ENCODE results near the gene CEP112. TPM values are rescaled to one million over a fixed set of nuclear protein-coding genes. Genes with fewer than 3 reads are reported as not detected.

Gene CEP112
- total RNA-seq, 1 experiment from 2014 or later: 9.6 TPM

DNA sequence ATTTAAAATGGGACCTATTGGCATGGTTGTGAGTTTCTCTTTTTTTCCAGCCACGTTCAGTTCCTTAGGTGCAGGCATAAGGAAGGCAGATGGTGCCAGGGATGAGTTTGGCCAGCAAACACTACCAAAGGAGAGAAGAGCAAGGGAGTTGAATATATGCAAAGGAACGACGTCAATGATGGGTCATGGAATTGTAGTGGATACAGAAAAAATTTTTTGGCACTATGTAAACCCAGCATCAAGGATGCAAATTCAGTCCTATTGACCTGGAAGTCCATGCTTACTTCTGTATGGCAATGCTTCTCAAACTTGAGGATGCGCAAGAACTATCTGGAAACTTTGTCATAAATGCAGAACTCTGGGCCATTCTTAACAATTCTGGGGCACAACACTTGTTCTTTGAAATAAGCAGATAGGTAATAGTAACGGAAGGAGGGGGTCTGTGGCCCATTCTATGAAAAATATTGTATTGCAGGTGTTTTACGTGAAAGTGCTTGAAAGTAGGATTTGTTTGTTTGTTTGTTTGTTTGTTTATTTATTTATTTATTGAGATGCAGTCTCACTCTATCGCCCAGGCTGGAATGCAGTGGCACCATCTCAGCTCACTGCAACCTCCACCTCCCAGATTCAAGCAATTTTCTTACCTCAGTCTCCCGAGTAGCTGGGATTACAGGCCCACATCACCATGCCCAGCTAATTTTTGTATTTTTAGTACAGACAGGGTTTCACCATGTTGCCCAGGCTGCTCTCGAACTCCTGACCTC lies 19.3 kb upstream of the CEP112 start:
- DNase-seq (ENCODE audit: low spot score): no peak

DNA sequence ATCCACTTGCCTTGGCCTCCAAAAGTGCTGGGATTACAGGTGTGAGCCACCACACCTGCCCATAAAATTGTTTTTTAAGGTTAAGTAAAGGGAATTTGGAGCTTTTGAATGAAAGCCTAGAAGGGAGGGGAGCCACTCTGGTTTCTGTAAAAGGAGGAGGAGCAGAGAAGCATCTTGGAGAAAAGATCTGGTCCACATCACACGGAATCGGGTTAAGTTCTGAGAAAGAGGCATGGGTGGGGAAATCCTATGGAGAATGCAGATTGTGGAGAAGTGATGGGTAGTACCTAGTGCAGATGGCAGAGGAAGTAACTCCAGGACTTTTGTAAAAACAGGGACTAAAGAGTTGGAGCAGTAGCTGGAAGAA lies 18.3 kb upstream of the CEP112 start:
- DNase-seq (ENCODE audit: low spot score): no peak

DNA sequence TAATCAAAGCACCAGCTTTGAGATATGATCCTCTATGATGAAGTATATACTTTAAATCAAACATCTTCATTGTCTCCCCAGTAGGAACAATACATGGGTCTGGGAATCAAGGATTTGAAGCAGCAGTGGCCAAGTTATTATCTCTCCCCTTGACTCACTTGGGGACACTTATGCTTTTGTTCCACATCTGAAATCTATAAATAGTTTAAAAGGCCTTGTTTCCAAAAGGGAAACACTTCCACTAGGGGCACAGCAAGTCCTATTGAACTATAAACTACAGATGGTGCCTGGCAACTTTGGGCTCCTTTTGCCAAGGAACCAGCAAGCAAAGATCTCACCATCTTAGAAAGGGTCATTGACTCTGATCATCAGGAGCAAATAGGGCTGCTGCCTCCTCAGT lies 16.0 kb upstream of the CEP112 start:
- no peak for DNase-seq (ENCODE audit: low spot score)

DNA sequence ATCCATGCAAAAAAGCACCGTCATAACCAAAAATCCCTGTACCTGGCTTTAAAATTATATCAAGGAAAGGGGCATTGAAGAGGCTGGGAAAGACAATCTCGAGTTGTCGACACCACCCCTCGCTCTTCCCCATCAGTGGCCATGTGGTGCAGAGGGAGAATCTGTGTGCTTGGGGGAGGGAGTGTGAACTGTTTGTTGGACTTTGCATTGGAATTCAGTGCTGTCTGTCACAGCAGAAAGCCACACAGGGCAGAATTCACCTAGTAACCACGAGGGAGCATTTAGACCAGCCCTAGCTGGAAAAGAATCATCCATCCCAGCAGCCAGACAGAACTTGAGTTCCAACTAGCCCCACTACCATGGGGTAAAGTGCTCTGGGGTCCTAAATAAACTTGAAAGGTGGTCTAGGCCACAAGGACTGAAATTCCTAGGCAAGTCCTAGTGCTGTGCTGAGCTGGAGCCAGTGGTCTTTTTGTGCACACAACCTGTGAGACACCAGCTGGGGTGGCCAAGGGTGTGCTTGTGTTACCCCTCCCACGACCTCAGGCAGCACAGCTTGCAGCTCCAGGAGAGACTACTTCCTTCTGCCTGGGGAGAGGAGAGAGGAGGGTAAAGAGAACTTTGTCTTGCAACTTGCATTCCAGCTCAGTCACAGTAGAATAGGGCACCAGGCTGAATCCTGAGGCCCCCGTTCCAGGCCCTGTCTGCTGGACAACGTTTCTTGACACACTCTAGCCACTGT lies 11.5 kb upstream of the CEP112 start:
- no peak for DNase-seq (ENCODE audit: low spot score)

DNA sequence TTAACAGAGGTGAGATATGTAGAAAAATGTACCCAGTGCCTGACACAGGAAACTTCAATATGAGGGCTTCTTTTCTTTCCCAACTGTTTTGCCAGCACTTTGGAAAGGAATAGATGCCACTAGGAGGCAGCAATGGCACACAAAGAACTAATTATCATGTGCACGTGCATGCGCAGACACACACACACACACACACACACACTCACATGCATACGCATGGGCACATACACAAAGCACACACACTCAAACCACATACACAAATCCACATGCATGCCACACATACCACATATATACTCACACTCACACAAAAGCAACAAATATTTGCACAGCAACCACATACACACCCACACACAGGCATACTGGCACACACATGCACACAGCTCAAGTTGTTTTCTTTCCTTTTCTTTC lies 8.8 kb upstream of the CEP112 start:
- DNase-seq (ENCODE audit: low spot score): peak; percentile 74

DNA sequence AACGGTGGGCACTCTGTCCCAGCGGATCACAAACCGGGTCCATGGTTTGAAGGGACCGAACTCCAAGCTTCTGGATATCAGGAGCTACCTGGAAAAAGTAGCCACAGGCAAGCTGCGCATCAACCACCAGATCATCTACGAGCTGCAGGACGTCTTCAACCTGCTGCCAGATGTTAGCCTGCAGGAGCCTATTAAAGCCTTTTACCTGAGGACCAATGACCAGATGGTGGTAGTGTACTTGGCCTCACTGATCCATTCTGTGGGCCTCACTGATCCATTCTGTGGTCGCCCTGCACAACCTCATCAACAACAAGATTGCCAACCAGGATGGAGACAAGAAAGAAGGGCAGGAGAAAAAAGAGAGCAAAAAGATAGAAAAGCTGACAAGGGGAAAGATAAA lies 6.3 kb upstream of the CEP112 start:
- DNase-seq (ENCODE audit: low spot score): no peak

DNA sequence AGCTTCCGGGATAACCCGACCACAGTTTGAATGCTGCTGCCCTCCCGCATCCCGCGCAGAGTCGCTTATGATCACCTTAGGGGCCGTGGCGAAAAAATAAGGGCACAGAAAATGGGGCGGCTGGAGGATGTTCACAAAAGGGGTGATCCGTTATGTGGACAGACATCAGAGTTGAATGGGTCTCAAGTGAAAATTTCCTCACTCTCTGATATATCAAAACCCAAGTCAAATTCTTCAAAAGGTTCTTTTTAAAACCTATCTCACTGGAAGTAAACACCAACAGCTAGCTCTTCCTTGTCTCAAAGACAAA lies 400 bp upstream of the CEP112 start:
- no peak for DNase-seq (ENCODE audit: low spot score)

DNA sequence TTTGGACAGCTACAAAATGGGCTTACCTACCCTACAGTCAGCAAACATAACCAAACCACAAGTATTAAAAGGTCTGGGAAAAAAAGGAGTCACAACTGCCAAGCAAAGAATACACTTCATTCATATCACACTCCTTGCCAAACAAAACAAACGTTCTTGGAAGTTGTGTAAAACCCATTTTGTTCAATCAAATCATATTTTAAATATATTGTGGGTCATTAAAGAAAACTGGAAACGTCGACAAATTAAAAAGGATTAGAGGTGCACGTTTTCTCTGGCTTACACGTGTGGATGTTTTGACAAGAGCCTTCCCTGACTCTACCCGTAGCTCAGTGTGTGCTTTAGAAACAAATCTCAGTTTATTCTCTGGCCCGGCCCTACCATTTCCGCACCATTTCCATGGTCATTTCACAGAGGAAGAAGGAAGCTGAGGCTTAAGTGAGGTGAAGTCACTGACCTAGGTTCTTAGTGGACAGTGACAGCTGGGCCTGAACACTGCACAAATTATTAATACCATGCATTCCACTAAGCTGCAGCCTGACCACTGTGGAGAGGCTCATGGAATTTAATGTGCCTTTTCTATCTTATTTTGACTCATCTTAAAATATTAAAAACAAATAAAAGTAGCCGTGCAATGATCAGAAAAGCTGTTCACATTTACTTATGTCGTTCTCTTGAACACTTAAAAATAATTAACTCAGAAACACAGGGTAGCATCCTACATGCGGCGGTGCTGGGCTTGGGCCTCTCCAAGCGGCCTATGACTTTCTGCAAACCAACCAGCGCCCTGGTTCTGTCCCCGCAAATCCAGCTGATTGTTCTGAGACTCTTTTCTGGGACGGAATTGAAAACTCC lies 968 bp downstream of the CEP112 start:
- DNase-seq (ENCODE audit: low spot score): peak; percentile 45

DNA sequence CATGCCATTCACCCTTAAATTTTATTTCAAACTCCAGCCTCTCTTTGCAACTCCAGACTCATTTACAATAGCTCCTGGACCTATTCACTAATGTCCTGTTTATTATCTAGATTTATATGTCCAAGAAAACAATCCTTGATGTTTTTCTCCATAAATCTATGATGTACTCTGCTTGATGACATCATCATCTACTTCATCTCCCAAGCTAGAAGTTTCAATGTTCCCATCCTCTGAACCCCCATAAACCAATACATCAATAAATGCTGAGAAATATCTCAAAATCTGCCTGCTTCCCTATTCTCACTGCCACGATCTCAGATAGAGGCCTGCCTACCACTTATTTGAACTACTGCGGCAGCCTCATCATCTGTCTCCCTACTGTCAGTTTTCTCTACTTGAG lies 4.2 kb downstream of the CEP112 start:
- no peak for DNase-seq (ENCODE audit: low spot score)

DNA sequence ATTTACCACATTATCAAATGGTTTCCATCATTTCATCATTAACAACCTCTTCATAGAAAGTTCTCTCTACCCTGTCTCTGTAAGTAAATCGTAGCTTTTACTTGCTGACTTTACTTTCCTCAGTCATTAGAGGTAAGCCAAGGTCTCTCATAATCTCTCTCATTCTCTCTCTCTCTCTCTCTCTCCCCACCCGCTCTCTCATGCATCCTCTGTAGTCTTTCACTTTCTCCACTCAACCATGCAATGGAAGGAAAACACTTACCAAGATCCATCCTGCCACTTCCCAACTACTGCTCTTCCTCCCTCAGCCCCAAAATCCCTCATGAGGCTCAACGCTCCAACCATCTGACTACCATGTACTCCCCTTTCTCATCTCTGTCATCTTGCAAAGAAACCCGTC lies 6.1 kb downstream of the CEP112 start:
- no peak for DNase-seq (ENCODE audit: low spot score)

DNA sequence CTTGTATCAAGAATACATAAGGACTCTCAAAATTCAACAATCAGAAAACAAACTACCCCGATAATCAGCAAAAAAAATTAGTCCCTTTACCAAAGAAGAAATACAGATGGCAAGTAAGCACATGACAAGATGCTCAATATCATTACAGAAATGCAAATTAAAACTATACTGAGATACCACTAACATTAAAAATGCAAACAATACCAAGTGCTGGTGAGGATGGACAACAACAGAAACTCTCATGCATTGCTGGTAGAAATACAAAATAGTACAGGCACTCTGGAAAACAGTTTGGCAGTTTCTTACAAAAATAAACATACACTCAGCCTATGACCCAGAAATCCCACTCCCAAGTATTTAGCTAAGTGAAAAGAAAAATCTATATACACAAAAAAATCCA lies 7.5 kb downstream of the CEP112 start:
- no peak for DNase-seq (ENCODE audit: low spot score)

DNA sequence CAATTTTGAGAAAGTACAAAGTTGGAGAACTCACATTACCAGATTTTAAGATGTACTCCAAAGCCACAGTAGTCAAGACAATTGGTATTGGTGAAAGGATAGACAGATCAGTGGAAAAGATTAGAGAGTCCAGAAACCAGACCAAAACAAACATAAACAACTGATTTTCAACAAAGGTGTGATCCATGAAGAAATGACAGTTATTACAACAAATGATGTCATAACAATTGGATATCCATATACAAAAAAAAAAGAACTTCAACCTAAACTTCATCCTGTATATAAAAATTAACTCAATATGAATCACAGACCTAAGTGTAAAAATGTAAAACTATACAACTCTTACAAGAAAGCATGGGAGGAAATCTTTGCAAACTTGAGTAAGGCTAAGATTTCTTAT lies 8.4 kb downstream of the CEP112 start:
- no peak for DNase-seq (ENCODE audit: low spot score)

DNA sequence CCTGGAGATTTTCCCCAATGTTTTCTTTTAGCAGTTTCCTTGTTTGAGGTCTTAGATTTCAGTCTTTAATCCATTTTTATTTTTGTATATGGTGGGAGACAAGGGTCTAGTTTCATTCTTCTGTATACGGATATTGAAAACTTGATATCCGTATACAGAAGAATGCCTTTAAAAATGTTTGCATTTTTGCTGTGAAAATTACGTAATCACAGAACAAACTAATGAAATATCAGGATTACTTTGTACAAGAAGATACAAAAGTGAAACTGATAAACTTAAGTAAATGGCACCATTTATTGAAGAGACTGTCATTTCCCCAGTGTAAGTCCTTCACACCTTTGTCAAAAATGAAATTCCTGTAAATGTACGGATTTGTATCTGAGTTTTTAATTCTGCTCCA lies 13.3 kb downstream of the CEP112 start:
- no peak for DNase-seq (ENCODE audit: low spot score)

DNA sequence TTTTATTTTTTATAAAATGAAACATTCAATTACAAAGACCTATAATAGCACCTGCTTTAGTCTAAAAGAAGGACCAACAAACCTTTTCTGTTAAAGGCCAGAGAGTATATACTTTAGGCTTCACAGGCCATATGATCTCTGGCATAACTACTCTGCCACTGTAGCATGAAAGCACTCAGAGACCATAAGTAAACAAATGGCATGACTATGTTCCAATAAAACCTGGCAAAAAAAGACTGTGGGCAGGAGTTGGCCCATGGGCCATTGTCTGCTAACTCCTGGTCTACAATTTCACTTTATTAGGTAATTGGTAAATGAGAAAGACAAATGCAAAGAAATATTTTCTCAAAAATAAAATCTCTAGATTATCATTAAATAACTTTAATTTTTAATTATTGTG lies 14.9 kb downstream of the CEP112 start:
- no peak for DNase-seq (ENCODE audit: low spot score)

DNA sequence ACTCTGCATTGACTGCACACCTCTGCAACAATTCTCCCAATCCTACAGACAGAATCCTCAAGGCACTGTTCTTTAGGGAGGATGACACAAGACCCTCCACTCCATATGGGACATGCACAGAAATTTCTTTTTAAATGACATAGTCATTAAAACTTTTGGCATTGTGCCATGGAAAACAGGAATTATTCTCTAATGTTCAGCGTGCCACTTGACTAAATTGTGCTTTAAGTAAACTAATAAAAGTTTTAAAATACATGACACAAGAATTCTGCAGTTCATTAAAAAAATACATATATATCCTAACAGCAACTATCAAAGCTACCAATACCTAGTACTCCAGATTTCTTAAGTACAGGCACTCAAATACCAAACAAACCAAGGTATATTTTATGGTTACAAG lies 16.0 kb downstream of the CEP112 start:
- DNase-seq (ENCODE audit: low spot score): no peak

DNA sequence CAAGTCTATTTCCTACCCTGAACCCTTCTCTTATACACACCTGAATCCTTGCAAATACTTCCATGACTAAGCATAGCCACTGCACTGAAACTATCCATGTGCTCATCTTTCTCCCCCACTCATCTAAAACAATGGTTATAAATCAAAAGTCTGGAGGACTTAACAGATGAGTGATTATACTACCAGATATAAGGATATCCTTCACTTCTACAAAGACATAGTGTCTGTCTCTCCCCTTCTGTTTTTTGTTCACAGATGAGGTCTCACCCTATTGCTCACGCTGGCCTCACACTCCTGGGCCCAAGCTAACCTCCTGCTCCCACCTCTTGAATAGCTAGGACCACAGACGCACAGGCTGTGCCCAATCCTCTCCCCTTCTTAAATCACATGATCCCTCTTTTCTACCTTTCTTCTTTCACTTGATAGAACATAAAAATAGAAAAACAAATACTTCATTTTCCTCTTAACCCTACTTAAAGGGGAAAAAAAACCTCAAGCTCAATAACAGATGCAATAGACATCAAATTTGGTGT lies 19.2 kb downstream of the CEP112 start:
- no peak for DNase-seq (ENCODE audit: low spot score)

DNA sequence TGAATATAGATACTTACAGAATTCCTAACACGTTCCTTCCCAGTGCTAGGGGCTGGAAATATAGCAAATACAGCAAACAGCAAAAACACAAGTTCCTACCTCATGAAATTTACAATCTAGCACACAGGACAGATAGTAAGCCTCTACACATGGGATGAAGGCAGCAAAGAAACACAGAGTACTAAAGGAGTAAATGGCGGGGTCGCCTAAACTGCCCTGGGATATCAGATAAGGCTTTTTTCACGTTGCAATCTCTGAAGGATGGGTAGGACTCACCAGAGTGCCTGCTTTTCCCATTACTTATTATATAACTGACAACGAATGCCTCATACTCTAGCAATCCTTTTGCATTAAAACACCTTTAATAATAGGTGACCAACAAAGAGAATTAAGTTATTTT lies 19.8 kb downstream of the CEP112 start:
- DNase-seq (ENCODE audit: low spot score): no peak

DNA sequence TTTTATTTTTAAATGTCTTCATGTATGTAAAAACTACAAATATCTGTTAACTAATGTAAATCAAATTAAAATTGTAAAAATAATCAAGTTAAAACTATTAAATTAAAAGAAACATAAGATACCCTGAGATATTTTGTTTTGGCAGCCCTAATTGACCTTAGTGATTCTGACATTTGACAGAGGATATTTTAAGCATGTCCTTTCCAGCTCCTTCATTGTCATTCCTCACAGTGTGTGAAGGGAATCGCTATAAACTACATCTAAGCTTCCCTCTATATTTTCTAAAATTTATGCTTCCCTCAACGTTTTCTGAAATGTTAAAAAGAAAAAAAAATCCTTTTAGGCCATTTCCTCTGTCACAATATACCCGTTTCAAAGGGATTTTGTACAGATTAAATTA lies 20.2 kb downstream of the CEP112 start:
- DNase-seq (ENCODE audit: low spot score): no peak

DNA sequence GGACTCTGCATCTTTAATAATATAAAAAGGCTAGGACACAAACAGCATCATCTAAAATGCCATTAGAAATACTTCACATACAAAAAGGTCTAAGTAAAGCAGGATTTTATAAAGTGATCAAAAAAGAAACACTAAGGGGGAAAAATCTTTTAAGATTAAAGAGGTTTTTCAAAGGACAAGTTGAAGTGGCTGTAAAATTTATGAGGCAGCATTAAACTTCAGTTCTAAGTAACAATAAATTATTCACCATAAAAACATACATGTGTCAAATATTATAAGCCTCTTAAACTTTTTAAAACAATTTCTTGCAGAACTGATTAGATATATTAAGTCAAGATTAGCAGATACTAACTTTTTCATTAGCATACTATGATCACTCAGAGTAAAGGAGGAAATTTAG lies 20.8 kb downstream of the CEP112 start:
- no peak for DNase-seq (ENCODE audit: low spot score)

DNA sequence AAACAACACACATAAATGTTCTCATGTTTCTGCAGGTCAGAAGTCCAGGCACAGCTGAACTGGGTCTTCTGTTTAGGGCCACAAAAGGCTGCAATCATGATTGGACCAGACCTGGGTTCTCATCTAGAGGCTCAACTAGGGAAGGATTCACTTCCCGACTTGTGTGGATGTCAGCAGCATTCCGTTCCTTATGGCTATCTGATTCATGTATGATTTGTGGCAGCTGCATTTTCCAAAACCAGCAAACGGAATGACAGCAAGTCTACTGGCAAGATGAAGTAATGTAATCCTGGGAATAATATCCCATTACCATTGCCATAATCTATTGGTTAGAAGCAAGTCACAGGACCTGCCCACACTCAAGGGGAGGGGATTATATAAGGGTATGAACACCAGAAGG lies 22.1 kb downstream of the CEP112 start:
- no peak for DNase-seq (ENCODE audit: low spot score)

DNA sequence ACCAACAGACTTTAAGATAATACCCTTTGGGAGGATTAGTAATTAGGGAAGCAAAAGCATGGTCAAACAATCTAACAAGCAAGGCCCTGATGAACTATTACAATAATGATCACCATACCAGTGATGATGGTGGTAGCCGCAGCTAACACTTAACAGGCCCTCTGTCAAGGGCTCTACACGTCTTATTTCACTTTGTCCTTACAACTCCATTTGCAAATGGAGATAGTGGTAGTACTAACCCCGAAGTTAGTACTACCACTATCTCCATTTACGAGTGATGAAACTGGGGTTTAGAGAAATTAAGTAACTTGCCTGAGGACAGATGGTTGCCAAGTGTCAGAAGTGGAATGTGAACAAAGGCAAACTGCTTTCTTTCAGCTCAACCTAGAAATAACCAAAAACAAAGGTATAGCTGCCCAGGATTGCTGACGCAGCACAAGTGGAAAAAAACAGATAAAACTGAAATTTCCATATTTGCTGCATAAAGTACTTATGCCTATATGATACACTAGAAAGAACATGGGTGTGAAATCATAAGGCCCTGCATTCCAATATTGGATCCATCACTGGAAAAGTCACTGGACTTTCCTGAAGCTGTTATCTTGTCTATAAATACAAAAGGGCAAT lies 24.6 kb downstream of the CEP112 start:
- no peak for DNase-seq (ENCODE audit: low spot score)

DNA sequence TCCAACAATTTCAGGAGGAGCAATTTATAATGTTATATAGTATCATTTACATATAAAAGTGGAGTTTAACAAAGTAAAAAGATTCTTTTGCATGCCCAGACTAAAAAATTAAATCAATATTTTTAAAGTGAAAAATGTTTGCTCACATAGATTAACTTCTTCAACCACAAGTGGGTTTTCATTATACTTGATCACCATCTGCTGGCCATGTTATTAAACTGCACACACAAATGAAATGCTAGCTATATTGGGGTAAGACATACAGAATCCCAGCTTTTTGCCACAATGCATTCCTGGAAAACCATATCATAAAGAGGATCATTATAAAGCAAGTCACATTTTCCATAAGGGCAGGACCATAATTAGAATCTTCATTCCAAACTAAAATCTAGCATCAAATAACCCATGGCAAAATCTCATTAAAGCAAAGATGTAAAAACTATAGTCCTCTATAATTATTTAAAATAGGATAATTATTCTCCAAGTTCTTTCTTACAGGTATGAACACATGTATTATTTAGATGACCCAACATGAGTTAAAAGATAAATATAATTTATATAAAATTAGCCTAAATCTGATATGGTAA lies 26.3 kb downstream of the CEP112 start:
- DNase-seq (ENCODE audit: low spot score): peak; percentile 61

Data from A172 (cell line).